NK-92 treated with Interleukin-12 subunit alpha and Interleukin-12 subunit beta, amount 100 ng/mL, for 24 hours (cell line): Measurements from ENCODE around the gene ITGA7.

Source experiments
- DNase-seq: peaks from one replicate; lab custom pipeline; 2025; lab: John Stamatoyannopoulos, UW

The ITGA7 gene

DNA sequence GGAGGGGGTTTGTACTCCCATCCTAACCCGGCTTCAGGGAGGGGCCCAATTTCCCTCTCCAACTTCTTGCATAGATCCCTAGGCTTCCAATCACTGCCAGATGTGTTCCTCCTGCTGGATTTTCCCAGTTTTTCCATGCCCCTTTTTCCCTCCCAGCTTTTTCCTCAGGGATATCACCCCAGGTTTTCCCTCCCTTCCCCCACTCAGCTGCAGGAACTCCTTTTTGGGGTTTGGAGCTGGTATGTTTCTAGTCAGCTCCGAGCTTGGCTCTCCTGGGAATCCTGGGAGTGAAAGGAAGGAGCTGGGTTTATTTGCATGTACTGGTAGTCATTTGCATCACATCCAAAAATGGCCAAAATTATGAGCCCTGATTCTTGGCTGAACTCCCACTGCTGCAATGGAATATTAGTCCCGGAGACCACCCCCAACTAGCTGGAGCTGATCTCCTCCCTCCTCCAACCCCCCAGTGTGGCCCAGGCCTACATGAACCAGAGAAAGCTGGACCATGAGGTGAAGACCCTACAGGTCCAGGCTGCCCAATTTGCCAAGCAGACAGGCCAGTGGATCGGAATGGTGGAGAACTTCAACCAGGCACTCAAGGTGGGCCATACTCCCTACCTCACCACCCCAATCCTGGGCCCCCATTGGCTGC lies 11.0 kb upstream of the ITGA7 start:
- DNase-seq: no peak

DNA sequence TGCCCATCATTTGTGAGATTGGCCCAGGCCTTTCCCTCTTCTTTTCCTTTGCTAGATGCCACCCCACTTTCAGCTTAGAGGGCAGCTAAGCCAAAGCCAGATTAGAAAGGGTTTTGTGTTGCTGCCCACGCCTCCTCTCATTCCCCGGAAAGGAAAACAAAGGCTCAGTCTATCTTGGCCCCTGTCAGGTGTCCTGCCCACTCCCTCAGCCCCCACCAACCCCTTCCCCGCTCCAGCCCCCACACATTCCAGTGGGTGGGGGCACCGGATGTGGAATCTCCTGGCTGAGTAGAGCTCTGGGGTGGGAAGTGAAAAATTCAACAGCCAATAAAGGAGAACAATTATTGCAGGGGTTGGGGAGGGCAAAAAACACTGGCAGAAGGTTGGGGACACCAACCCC lies 10.3 kb upstream of the ITGA7 start:
- DNase-seq: no peak

DNA sequence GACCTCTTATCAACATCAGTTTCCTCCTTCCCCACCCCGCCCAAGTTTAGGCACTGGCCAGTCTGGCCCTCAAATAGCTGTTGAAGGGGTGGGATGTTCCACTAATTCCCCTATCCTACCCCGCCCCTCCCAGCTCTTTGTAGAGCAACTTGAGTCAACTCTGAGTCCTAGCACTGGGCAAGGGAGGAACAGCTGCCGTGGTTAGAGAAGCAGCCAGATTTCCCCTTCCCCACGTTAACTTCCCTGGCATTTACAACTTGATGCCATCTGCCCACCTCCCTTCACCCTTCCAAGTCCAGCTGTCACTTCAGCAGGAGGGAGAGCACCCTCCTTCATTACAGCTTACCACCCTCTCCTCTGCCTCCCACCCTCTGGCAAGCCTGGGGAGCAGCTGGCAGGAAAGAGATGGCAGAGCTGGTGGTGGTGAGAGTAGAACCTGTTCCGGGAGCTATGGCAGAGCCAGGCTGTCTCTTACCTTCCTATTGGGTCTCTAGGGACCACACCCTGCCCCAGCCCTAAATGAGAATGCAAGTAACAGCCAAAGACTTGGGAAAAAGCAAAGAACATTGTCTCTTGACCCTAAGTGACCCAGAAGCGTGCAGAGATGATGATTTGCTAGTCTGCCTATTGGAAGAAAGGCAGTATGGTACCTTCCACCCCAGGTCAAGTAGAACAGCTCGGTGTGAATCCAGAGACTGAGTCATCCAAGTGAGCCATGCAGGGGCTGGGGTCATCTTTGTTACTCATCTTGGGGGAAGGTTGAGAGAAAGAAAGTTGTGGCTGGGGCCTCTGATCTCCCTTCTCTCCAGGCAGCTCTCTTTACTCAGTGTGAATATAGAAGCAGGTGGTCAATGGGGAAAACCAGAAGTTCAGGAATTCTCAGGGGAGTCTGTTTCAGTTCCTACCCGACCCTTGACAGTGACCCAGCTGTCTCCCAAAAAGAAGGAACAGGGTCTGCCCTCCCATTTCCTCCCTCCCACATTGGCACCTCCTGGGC lies 9.6 kb upstream of the ITGA7 start:
- DNase-seq: no peak

DNA sequence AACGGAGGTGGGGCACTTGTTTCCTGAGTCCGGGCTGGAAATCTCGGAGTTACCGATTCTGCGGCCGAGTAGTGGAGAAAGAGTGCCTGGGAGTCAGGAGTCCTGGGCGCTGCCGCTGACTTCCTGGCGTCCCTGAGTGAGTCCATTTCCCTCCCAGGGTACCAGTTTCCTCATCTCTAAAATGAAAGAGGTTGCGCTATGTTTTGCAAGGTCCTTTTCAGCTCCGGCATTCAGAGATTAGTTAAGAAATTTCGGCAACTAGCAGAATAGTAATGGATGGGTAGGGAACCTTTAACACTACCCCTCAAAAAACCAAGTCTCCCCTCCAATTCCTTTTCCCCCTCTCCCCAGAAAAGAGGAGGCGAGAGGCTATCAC lies 8.9 kb upstream of the ITGA7 start:
- DNase-seq: no peak

DNA sequence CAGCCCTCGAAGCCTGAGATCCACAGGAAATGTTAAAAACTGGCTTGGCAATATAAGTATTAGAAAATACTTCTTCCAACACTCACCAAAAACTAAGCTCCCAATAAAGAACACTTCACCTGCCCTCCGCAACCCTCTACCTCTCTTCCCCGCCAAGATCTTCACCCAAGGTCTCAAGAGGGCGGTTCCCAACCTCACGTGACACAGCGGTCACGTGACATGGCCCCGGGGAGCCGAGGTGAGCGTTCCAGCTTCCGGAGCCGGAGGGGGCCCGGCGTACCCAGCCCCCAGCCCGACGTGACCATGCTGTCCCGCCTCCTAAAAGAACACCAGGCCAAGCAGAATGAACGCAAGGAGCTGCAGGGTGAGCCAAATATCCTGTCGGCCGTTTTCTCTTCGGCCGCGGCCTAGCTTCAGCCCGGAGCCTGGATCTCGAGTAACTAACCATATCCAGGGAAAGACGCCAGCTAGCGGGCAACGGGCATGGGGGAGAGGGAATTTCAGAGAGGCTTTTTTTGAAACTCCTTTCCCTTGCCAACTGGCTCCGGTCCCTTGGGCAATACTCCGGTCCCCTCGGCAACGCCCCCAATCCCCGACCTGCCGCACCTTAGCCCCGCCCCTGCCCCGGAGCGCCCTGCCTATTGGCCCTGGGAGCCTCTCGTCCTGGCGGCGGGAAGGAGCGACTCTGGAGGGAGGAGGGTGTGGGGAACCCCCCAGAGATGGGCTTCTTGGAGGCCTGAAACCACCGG lies 8.3 kb upstream of the ITGA7 start, which contains the start of gene BLOC1S1:
BLOC1S1 (plus strand) TSS at position 214 of the 749 bp plus-strand sequence; CDS start at position 220, 6 bp downstream.
- peak; percentile 87 for DNase-seq

DNA sequence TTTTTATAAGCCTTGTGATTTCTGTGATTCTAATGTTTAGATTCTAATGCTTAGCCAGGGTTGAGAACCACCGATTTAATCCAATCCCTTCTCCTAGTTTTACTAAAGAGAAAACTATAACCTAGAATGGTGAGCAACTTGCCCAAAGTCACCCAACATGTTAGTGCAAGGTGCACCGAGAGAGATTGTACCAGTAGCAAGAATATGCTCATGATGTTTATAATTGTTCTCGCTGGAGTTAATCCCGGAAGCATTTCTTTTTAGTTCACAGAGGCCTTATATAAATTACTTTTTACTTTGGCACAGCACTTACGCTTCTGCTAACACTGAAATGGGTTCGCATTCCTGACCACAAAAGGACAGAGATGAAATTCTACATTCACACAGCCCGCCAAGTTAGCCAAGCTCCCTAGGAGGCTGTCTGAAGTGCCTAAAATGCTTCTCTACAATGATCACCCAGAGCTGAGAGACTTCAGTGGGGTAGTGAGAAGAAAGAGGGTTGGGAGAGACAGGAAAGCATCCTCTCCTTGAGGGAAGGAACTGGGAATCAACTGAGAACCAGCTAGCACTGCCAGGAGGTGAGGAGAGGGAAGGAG lies 7.6 kb upstream of the ITGA7 start:
- DNase-seq: no peak

DNA sequence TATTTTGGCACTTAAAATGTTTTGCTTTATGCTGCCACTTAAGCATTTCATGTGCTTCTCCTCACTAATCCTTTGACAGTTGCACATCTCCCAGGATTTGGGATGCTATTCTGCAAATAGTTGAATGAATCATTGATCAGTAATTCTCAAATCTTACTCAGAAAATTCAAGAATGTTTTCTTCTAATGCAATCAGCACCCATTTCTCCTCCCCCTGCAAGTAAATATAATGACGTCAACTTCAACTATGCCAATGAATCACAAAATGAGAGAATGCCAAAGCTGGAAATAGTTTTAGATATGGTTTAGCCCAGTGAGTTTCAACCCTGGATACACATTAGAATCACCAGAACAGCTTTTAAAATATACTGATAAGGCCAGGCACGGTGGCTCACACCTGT lies 6.0 kb upstream of the ITGA7 start:
- no peak for DNase-seq

DNA sequence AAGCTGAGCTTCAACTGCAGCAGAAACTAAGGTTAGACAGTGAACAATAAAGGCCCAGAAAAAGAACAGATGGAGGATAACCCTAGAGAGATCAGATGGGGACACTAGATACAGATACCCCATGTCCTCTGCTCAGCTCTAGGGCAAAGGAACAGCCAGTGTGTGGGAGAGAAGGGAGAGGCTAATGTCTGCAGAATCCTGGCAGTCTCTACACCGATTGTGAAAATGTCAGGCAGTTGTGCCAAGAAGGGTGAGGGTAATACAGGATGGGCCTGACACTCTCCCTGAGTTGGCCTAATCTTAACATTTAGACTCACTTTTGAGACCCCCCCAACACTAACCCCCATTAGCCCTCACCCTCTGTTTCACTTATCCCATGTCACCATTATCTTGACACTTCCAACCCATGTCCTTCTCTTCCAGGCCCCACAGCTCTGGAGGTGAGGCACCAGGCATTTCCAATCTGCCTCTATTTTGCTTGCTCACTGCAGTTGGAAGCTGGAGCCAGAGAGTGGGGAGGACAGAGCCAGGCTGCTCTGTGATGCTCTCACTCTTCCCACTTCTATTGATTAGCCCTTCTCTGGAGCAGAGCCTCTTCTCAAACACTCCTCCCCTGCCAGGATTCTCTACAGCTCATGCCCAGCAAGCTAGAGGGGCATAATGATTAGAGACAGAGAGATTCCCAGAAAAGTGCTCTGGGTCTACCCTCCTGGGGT lies 5.2 kb upstream of the ITGA7 start:
- DNase-seq: no peak

DNA sequence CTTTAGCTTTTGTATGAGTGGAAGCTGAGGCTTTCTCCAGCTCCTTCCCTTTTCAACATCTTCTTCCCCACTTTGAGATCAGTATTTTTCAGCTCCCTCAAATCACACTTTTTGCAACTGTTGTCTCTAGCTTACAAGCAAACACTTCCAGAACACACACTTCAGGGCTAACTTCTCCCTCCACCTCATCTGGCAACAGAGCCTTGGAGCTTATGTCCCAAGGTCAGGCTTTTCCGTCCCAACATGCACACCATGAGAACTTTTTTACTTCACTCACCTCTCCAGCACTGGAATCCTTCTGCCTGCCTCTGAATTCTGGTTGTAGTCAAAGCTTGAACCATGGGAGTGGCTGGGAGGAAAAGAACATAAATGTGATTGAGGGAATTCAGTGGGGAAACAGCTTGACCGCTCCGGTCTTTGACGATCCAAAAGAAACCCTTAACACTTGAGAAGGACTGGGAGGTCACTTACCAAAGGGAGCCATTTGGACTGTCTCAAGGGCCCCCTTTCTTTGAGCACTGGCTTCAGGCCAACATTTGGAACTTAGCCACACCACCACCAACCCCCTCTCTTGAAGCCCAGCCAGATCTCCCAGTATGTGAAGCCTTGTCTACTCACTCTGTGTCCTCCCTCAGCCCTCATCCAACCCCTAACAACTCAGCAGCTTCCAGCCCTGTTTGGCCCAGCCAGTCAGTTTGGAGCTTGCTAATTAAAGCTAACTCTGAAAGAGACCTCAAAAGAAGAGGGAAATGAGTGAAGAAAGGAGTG lies 4.3 kb upstream of the ITGA7 start:
- DNase-seq: no peak

DNA sequence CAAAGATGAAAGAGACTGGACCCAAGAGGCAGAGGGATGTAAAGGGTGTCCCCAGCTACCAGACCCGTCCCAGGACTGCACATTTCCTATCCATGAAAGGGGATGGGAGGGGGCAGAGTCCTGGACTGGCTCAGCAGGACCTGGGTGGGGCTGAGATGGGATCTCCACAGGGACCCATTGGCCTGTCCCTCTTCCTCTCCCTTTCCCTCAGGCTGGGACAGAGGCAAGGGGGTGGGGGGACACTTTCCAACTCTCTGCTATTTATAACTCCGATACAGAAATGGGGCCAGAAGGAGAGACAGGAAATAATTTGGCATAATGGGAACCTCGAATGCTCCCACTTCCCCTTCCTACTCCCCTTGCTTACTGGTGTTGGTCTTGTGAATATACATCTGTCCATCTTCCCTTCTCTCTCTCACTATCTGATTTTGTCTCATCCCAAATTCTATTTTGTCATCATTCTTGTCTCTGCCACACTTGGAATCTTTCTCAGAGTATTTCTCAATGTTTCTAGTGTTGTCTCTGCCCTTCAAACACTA lies 1.1 kb upstream of the ITGA7 start:
- DNase-seq: no peak

DNA sequence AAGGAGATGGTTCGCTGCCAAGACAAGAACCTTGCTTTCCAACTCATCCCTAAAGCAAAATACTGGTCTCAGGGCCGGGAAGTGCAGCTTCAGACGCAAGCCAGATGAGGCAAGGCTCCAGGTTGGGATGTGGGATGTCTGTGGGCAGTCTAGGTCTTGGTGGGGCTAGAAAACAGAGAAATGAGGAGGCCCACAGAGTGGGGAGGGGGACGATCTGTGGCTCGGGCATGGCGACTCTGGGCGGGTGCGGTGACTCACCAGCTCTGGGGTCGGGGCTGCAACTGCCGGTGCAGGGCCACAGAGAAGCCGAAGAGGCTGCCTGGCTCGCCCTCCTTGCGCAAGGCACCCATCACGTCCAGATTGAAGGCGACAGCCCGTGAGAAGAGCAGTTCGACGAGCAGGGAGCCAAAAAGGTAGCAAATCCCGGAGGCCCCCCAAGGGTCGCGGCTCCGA lies 459 bp downstream of the ITGA7 start:
- DNase-seq: no peak

DNA sequence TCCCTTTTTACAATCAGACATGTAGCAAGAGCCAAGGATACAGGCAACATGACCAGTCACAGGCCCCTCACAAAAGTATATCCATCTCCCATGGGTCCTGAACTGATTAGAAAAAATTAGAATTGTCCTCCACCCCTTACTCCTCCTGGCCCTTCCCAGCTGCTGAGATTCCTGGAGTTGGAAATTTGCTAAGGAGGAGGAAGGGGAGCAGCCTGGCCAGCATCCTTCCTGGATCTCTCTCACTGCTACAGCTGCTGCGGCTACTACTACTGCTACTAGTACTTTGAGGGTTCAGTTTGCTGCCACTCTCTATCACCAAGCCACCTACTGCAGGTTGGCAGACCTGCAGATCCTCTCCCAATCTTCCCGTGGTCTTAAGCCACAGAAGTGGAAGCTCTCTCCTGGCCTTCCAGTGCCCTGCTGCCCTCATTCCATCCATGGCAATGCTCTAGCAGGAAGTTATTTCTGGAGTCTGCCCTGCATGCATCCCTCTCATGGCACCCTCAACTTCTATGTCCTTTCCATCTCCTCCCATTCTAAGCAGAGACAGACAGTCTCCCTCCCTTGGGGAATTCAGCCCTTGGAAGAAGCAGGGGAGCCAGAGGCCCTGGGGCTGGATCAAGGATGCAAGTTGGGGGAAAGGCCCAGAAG lies 1.0 kb downstream of the ITGA7 start:
- DNase-seq: no peak

DNA sequence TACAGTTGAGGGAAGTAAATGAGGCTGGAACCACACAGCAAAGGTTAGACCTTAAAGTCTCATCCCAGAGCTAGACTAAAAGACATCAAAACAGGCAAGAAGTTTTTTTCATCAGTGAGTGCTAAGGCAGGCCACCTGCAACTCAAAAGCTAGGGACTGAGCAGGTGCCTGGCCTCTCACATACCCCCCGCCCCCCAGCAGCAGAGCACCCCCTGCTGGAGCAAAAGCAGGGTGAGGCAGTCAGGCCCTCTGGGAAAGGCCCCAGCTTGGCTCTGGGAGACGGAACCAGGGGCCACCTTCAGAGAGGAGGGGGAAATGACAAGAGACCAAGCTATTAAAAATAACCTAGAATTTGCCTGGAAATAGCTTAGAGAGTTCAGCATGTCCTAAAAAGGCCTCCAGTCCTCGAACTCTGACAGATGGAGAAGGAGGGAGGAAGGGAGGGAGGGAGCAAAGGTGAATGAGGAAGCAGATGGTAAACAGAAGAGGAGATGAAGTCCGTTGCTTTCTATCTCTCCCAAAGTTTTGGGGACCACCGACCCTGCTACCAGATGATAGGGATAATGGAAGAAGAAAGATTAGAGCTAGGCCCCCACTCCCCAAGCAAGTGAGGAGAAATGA lies 1.8 kb downstream of the ITGA7 start:
- DNase-seq: no peak

DNA sequence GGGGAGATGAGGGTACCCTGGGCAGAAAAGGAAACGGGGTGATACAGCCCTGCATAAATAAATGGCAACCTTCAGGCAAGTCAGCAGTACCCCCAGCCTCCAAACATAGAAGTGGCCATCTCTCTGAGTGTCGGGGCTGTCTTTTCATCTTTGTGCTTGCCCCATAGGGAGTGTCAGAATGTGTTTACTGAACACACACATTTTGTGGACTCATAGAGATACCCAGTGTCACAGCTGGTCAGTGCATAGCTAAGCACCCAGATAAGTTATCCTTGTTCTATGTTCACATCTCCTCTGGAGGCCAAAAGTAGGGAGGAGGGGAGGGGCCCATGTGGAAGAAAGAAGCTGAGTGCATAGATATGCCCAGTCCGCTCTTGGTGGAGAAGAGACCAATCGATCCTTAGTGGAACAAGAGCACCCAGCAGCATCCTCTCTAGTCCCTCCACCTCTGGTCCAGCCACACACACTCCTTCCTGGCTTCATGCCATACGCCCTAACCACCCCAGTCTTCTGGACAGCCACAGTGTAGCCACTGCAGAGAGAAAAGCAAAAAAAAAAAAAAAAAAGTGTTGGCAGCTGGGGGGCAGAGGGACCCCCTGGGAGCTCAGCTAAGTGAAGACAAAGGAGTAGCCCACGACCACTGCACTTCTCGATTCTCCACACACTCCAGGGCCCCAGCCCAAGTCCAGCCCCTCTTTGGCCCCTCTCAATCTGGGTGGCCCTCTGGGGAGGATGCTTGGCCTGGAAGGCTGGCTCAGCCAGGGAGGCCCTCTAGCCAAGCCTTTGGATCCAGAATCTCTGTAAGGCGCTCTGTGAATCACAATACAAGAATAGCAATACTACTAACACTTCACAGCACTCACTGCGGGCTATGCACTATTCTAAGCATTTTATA lies 2.6 kb downstream of the ITGA7 start:
- no peak for DNase-seq

DNA sequence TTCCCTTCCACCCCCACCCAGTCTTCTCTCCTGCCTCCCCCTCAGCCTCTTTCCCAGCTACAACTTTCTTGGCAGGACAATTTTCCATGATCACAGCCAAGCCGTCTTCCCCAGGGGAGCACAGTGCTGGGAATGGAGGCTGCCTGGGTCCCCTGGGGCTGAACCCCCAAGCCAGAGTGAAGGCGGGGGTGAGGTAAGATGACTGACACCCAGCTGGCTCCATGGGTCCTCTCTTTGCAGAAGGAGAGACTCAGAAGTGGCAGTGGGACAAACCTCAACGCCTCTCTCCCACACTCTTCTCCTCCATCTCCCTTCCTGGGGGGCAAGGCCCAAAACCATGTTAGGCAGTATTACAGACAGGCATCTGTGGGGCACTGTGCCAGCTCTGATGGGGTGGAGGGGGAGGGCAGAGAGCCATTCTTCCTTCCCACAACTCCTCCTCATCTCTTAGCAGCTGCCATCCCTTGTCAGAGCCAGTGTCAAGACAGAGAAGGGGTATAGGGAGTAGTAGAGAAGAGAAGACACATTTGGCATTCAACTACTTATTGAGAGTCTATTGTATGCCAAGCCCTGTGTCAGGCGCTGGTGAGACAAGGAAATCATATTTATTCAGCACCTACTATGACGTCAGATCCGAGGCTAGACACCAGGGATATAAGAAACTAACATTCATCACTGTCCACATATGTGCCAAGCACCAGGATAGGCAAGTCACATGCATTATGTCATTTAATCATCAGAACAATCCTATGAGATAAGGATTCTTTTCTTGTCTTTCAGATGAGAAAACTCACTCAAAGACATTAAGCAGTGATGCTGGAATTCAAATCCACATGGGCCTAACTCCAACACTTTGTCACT lies 3.6 kb downstream of the ITGA7 start:
- DNase-seq: no peak

DNA sequence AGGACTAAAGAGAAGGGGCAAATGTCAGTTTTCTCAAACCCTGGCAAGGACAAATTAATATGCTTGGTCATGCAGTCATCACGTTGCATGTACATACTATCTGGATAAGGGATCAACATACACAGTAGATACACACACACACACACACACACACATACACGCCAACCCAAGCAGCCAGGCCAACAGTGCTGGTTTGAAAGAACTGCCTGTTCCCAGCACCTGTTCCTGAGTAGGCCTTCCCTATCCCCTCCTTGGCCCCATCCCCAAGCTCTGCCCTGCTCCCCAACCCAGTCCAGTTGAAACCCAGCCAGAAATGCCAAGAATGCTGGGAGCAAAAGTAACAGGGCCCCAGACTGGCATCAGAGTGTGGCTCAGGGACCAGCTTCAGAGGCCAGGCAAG lies 4.4 kb downstream of the ITGA7 start:
- DNase-seq: no peak

DNA sequence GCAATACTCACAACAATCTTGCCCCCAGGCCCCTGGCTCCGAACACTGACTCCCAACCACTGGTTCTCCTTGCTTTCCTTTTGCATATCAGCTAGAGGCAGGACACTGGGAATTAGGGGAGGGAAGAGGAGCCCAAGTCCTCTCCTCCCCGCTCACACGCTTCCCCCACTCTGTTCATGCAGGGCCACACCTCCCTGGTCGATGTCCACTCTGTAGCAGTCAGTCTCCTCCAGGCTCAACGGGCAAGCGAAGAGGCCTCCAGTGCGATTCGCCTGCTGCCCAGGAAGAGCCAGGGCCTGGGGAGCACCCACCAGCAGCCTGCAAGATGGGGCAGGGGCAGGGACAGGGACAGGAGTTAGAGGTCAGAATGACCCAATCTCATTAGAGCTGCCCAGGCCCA lies 4.8 kb downstream of the ITGA7 start:
- DNase-seq: no peak
